SIG-M5 (cell line): ENCODE data around the gene ANXA3.

Source experiments
- DNase-seq: peaks from one replicate; lab custom pipeline; 2025; lab: John Stamatoyannopoulos, UW

Gene ANXA3

GRCh38 chr4:78612398-78613178, 61.0 kb downstream of the ANXA3 start:
- DNase-seq, result no peak

GRCh38 chr4:78613522-78614321, 62.2 kb downstream of the ANXA3 start:
- DNase-seq, result no peak

- DNase-seq, result no peak
Measured at GRCh38 chr4:78616046-78616498, 64.5 kb downstream of the ANXA3 start.

GRCh38 chr4:78618436-78618835, 66.9 kb downstream of the ANXA3 start:
- DNase-seq, result no peak

- no peak for DNase-seq
Measured at GRCh38 chr4:78621395-78621794, 69.8 kb downstream of the ANXA3 start.

DNA sequence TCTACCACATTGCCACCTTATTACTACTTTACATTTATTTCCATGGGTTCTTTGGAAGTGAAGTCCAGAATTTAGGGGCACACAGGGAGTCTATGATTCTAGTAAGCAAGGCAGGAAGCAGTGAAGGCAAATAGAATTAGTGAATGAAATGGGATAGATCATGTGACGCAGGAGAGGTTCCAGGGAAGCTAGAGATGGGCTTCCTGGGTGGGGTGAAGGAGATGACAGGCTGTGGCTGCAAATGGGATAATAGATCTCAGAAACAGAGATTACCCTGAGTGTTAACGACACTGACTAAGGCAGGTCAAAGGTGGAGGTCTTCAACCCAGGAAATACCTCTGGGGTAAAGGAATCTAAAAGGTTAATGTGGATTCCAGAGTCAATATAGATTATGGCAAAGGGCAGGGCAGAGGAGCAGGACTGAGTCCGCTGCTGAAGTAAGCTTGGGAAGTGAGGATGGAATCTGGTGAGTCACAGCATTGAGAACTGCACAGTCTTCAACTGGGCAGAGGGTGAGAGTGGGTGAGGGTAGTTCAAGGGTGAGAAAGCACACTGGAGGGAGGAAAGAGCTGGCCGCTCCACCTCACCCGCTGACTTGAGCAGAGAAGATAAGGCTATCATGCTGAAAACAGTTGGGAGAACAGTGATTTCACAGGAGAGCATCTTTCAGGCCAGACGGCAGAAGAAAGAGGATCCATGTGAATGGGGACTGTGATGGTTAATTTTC, 70.8 kb downstream of the ANXA3 start:
- DNase-seq, result no peak

GRCh38 chr4:78624048-78624447, 72.5 kb downstream of the ANXA3 start:
- no peak for DNase-seq

DNA sequence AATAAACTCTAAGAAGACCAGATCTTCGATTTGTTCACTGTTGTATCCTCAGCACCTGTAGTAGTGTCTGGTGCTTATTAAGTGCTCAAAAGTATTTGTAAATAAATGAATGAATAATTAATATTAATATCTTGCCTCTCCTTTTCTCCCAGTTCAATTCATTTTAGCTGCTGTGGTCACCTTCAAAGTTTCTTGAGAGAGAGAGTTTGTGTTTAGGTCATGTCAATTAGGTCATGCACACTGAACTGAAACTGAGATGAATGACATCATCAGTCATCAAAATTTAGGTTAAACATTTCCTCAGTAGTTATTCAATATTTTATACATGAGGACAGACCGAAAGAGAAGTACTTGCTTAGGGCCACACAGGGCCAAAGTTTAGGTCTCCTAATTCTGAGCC, 73.5 kb downstream of the ANXA3 start:
- no peak for DNase-seq

GRCh38 chr4:78627046-78627965, 75.7 kb downstream of the ANXA3 start:
- no peak for DNase-seq

DNA sequence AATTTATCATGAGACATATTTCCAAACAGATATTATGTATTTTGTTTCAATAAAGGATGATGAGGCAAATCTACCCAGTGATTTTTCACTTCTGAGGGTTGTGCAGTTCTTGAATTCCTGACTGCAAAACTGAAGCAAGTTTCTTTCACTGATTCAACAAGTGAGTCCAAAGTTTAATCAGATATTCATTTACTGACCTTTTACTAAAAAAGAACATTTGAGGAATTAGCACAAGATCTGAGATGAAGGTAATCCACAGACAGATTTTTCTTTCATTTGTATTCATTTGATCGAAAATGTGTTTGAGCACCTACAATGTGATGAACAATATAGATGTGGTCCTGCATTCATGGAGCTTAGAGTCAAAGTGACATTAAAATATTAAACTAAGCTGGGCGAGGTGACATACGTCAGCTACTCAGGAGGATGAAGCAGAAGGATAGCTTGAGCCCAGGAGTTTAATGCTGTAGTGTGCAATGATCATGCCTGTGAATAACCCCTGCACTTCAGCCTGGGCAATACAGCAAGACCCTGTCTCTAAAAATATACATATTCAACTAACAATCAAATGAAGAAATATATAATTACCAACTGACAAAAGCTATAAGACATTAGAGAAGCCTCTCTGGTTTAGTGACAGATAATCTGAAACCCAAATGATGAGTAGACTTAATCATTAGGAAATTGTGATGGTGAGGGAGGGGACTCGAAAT, 76.6 kb downstream of the ANXA3 start:
- DNase-seq, result no peak

- DNase-seq, result no peak
Measured at GRCh38 chr4:78629991-78630541, 78.5 kb downstream of the ANXA3 start.

GRCh38 chr4:78630615-78631014, 79.0 kb downstream of the ANXA3 start:
- DNase-seq, result no peak

DNA sequence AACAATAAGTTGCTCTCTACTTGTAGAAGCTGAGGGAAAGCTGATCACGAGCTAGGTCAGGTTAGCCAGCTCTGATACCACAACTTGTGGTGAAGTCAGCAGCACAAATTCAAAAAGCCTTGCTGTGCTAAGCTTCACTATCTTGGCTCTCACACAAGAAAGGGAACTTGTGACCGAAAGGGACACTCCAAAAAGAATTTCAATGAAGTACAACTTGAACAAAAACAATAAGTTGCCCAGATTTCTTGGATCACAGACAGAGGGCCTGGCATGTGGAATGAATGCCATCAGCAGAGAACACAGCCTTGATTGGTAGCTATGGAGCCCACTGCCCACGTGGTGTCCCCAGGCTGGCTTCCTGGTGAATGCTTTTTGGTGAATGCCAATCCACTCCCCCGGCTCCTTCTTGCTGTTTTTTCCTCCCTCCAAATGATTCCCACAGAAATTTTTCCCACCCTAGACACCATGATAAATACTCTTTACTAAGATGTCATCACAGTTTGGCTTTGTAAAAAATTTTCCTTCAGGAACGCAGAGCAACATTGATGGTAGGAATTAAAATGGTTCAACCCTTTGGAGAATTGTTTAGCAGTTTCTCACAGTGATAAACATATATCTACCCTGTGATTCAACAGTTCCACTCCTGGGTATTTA, 82.6 kb downstream of the ANXA3 start:
- DNase-seq, result no peak

DNA sequence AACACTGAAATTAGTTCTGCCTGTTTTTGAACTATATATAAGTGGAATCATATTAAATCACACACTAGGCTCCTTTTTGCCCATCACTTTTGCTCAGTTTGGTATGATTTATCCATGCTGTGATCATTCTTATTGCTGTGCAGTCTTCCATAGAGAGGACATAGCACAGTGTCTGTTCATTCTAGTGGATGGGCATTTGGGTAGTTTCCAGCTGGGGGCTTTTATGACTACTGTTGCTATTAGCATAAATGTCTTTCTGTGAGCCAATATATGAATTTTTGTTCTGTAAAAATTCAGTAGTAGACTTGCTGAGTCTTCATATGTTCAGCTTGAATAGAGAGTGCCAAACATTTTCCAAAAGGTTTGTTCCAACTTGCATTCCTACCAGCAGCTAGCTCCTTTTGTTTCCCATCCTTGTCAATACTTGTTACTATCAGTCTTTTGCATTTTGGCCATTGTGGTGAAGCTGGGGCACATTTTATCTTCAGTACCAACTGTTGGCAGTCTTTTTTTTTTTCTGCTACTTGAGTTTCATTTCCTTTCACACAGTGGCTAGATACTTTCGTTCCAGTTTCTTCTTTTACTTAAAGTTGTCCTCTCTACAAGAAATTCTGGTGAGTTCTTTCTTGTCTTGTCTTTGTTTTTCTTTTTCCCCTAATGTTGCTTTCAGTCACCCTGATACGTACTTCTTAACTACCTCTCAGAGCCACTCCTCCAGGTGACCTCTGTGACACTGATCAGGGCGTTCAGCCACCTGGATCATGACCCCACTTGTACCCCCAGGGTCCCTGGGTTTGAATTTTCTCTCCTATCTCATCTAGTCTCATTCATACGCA, 87.0 kb downstream of the ANXA3 start:
- DNase-seq, result no peak

GRCh38 chr4:78640714-78641113, 89.1 kb downstream of the ANXA3 start:
- DNase-seq, result no peak

DNA sequence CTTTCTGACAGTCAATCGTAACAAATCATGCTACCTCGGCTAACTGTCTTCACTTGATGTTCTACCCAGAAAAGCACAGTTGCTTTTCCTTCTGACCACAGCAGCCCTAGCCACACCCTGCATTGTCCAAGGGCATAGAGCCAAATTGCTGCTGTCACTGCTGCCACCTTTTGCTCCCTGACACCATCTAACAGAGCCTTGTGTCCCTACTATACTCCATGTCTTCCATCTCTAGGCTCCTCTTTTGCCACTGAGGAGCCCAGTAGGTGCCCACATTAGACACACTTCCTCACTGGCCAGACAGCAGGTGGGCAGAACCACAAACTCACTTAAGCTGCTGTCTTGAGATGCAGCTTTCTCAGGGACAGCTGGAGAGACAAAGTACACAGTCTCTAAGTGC, 91.4 kb downstream of the ANXA3 start:
- DNase-seq, result no peak

GRCh38 chr4:78644063-78644691, 92.6 kb downstream of the ANXA3 start:
- DNase-seq, result no peak

GRCh38 chr4:78644744-78645330, 93.3 kb downstream of the ANXA3 start:
- DNase-seq, result no peak
